Upper lobe of left lung (tissue), 4 donors: ENCODE data around the gene KCNJ16.

ENCODE experiments used
- EP300 ChIP-seq, 4 donors: sonication (generic); formaldehyde crosslinking; IDR thresholded peaks; one replicate each; pipeline ENCODE4 v1.5.1; 2017; ENCODE audit warnings: antibody characterized with exemption in 4 of 4, control low read depth in 2 of 4
- TF ChIP-seq, protein P1 (sequence below), 6 experiments: fragments of 450-650 bp in 4 of 6; fragments of 200-600 bp in 2 of 6; sonication (generic) in 2 of 6; IDR thresholded peaks; one replicate each; pipeline ENCODE4 v1.5.1; 2016 to 2019; ENCODE audit warnings: antibody characterized with exemption in 6 of 6

GRCh38 chr17:70099294-70099693, 24.3 kb downstream of the KCNJ16 start:
- no peak for TF ChIP-seq EP300 (IDR thresholded peaks at IDR 0.05)
- TF ChIP-seq, protein P1, sequence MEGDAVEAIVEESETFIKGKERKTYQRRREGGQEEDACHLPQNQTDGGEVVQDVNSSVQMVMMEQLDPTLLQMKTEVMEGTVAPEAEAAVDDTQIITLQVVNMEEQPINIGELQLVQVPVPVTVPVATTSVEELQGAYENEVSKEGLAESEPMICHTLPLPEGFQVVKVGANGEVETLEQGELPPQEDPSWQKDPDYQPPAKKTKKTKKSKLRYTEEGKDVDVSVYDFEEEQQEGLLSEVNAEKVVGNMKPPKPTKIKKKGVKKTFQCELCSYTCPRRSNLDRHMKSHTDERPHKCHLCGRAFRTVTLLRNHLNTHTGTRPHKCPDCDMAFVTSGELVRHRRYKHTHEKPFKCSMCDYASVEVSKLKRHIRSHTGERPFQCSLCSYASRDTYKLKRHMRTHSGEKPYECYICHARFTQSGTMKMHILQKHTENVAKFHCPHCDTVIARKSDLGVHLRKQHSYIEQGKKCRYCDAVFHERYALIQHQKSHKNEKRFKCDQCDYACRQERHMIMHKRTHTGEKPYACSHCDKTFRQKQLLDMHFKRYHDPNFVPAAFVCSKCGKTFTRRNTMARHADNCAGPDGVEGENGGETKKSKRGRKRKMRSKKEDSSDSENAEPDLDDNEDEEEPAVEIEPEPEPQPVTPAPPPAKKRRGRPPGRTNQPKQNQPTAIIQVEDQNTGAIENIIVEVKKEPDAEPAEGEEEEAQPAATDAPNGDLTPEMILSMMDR (IDR thresholded peaks at IDR 0.05), result no peak
